Skeletal muscle tissue (tissue), 4 donors: Measurements from ENCODE around the gene HOXC5. TPM values are rescaled to one million over a fixed set of nuclear protein-coding genes. Genes with fewer than 3 reads are reported as not detected.

Source experiments
- H3K27ac ChIP-seq: one replicate; pipeline ENCODE4 v1.7.0; 2013; ENCODE audit warnings: mild to moderate bottlenecking, low read depth, low read length, inconsistent platforms
- H3K27me3 ChIP-seq, 3 donors: one replicate each; pipeline ENCODE4 v1.7.0; 2013; ENCODE audit warnings: low read length in 3 of 3; ENCODE audit not compliant: control insufficient read depth in 3 of 3, insufficient read depth in 3 of 3
- H3K36me3 ChIP-seq, 3 donors: one replicate each; pipeline ENCODE4 v1.7.0; 2013; ENCODE audit warnings: low read length in 3 of 3; ENCODE audit not compliant: control insufficient read depth in 3 of 3, insufficient read depth in 3 of 3
- H3K4me1 ChIP-seq, 3 donors: one replicate each; pipeline ENCODE4 v1.7.0; 2013; ENCODE audit warnings: low read length in 3 of 3, mild to moderate bottlenecking in 3 of 3; ENCODE audit not compliant: control insufficient read depth in 3 of 3, insufficient read depth in 3 of 3
- H3K4me3 ChIP-seq, 3 donors: one replicate each; pipeline ENCODE4 v1.7.0; 2013; ENCODE audit warnings: low read length in 3 of 3
- H3K9ac ChIP-seq, 3 donors: one replicate each; pipeline ENCODE4 v1.7.0; 2013; ENCODE audit warnings: low read length in 3 of 3, mild to moderate bottlenecking in 3 of 3, moderate library complexity in 2 of 3, low read depth in 1 of 3
- H3K9me3 ChIP-seq, 3 donors: one replicate each; pipeline ENCODE4 v1.7.0; 2013; ENCODE audit warnings: low read length in 3 of 3; ENCODE audit not compliant: control insufficient read depth in 3 of 3
- total RNA-seq: library from RNA; depleted of rRNA; stranded (reverse); fragments of >200 nt; gene quantifications from one replicate; pipeline ENCODE4 v1.2.3, GENCODE V29; 2014
- donor health status: Osteomylitis.

HOXC5 gene
- total RNA-seq, 1 donor from 2014 or later: 0.52 TPM

- no peaks in the 10 kb centered on the region for H3K36me3 ChIP-seq
- H3K27ac ChIP-seq: peak overlapping the region; percentile 100
- peaks cover 0 to 9% (median 3%) of the 10 kb centered on the region in 3 donors for H3K27me3 ChIP-seq
- peaks cover 63 to 78% (median 68%) of the 10 kb centered on the region in 3 donors for H3K4me1 ChIP-seq
- no peaks in the 10 kb centered on the region for H3K9me3 ChIP-seq
- peak overlapping the region; percentile 88 to 93 (median 89) for H3K4me3 ChIP-seq
- peak overlapping the region; percentile 96 to 99 (median 99) for H3K9ac ChIP-seq
These were observed 37.9 kb upstream of the HOXC5 start for GRCh38 chr12:53995002-53995377.

GRCh38 chr12:53995378-53996239 lies 37.2 kb upstream of the HOXC5 start:
- Histone ChIP-seq H3K9me3 (no peaks in the 10 kb centered on the region), H3K27me3 (peaks cover 0 to 9% (median 3%) of the 10 kb centered on the region in 3 donors), H3K27ac (peak overlapping the region; percentile 100), H3K4me3 (peak overlapping the region; percentile 88 to 93 (median 89)), H3K9ac (peak overlapping the region; percentile 96 to 99 (median 99)), H3K4me1 (peaks cover 57 to 78% (median 62%) of the 10 kb centered on the region in 3 donors), H3K36me3 (no peaks in the 10 kb centered on the region)

- Histone ChIP-seq H3K27me3 (peaks cover 0 to 9% (median 3%) of the 10 kb centered on the region in 3 donors), H3K36me3 (no peaks in the 10 kb centered on the region), H3K4me1 (peaks cover 53 to 77% (median 54%) of the 10 kb centered on the region in 3 donors), H3K9ac (peak overlapping the region; percentile 96 to 99 (median 99)), H3K9me3 (no peaks in the 10 kb centered on the region), H3K27ac (peak overlapping the region; percentile 100), H3K4me3 (peak overlapping the region; percentile 88 to 93 (median 89))
These were observed 36.3 kb upstream of the HOXC5 start for GRCh38 chr12:53996240-53997203.

GRCh38 chr12:53997204-53998109 lies 35.4 kb upstream of the HOXC5 start:
- Histone ChIP-seq H3K27ac (peak overlapping the region; percentile 100), H3K36me3 (no peaks in the 10 kb centered on the region), H3K27me3 (peaks cover 0 to 4% (median 3%) of the 10 kb centered on the region in 3 donors), H3K4me3 (peak overlapping the region; percentile 88 to 93 (median 89)), H3K4me1 (peaks cover 48 to 77% (median 53%) of the 10 kb centered on the region in 3 donors), H3K9ac (peak overlapping the region; percentile 96 to 99 (median 99)), H3K9me3 (no peaks in the 10 kb centered on the region)

GRCh38 chr12:53998110-53998899 lies 34.5 kb upstream of the HOXC5 start:
- peaks cover 49 to 80% (median 53%) of the 10 kb centered on the region in 3 donors for H3K4me1 ChIP-seq
- H3K4me3 ChIP-seq: peak overlapping the region; percentile 88 to 93 (median 89)
- peak overlapping the region; percentile 96 to 99 (median 99) for H3K9ac ChIP-seq
- no peaks in the 10 kb centered on the region for H3K36me3 ChIP-seq
- peak overlapping the region; percentile 100 for H3K27ac ChIP-seq
- peaks cover 0 to 7% (median 1%) of the 10 kb centered on the region in 3 donors for H3K27me3 ChIP-seq
- no peaks in the 10 kb centered on the region for H3K9me3 ChIP-seq

DNA sequence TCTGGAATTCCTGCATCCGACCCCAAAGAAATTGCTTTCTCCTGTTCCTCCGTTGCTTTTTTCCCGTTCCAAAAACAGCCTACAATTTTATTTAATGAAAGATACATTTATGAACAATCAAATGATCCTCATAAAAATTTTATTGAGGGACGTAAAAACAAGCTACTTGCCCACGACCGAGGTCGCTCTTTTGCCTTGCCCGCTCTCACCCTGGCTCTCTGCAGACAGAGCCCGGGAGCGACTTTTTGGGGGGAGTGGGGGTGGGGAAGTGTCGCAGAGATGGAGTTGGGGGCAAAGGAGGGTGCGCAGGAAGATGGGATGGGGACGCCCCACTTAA lies 34.0 kb upstream of the HOXC5 start:
- Histone ChIP-seq H3K9ac (peak overlapping the region; percentile 96 to 99 (median 99)), H3K36me3 (no peaks in the 10 kb centered on the region), H3K4me1 (peaks cover 48 to 79% (median 55%) of the 10 kb centered on the region in 3 donors), H3K27me3 (peaks cover 0 to 7% (median 0%) of the 10 kb centered on the region in 3 donors), H3K4me3 (peak overlapping the region; percentile 88 to 93 (median 89)), H3K27ac (peak overlapping the region; percentile 100), H3K9me3 (no peaks in the 10 kb centered on the region)

- Histone ChIP-seq H3K36me3 (no peaks in the 10 kb centered on the region), H3K4me1 (peaks cover 51 to 79% (median 61%) of the 10 kb centered on the region in 3 donors), H3K27me3 (peaks cover 0 to 7% (median 0%) of the 10 kb centered on the region in 3 donors), H3K4me3 (peak overlapping the region; percentile 88 to 93 (median 89)), H3K9me3 (no peaks in the 10 kb centered on the region), H3K27ac (peak overlapping the region; percentile 100), H3K9ac (peak overlapping the region; percentile 95 to 99 (median 99))
These were observed 33.2 kb upstream of the HOXC5 start for GRCh38 chr12:53999559-54000115.
